ENCODE data around the gene FOXO1. TPM values are rescaled to one million over a fixed set of nuclear protein-coding genes. Genes with fewer than 3 reads are reported as not detected.
A peak's percentile ranks its signal among the peaks of the same experiment; 100 is the strongest.

The FOXO1 gene
- total RNA-seq, 2 experiments from 2014 or later = 34.2 to 34.5 TPM

- H3K4me3 Mint-ChIP-seq = peak overlapping the region; percentile 37
- CTCF ChIA-PET = interaction anchor here (0.7 to 1.6 kb wide), 2 partner anchors 53 to 72 kb away, joined by 3 to 4 read pairs; no protein-coding TSS in a partner anchor
- POLR2A ChIA-PET = interaction anchor here (0.9 to 3.9 kb wide), 5 partner anchors 11 to 64 kb away, joined by 3 to 20 read pairs (median 4); no protein-coding TSS in a partner anchor
- intact Hi-C loops (cut with micrococcal nuclease) = loop anchor here (1.0 to 5.0 kb wide), 6 partner anchors 14 to 572 kb away; no protein-coding TSS in a partner anchor
- no peaks in the 10 kb centered on the region for H3K9me3 Mint-ChIP-seq
- peak; percentile 27 for DNase-seq
- peak overlapping the region; percentile 85 for H3K27ac Mint-ChIP-seq
- H3K4me1 Mint-ChIP-seq (ENCODE audit: low read depth) = peaks cover 91% of the 10 kb centered on the region
- H3K27me3 Mint-ChIP-seq = no peaks in the 10 kb centered on the region
- no peaks in the 10 kb centered on the region for H3K36me3 Mint-ChIP-seq
Measured at GRCh38 chr13:40599747-40600146, 66.7 kb downstream of the FOXO1 start.

- peaks cover 90% of the 10 kb centered on the region for H3K4me1 Mint-ChIP-seq (ENCODE audit: low read depth)
- DNase-seq = peak; percentile 40
- CTCF ChIA-PET = interaction anchor here (0.6 to 1.6 kb wide), 3 partner anchors 54 to 136 kb away, joined by 3 to 4 read pairs (median 3); no protein-coding TSS in a partner anchor
- POLR2A ChIA-PET = interaction anchor here (2.0 to 3.9 kb wide), 2 partner anchors 15 to 65 kb away, joined by 6 to 20 read pairs; no protein-coding TSS in a partner anchor
- no peaks in the 10 kb centered on the region for H3K9me3 Mint-ChIP-seq
- intact Hi-C loops (cut with micrococcal nuclease) = loop anchor here (1.0 to 5.0 kb wide), 5 partner anchors 14 to 572 kb away; no protein-coding TSS in a partner anchor
- H3K36me3 Mint-ChIP-seq = no peaks in the 10 kb centered on the region
- no peaks in the 10 kb centered on the region for H3K27me3 Mint-ChIP-seq
- H3K4me3 Mint-ChIP-seq = peak overlapping the region; percentile 37
- peak overlapping the region; percentile 85 for H3K27ac Mint-ChIP-seq
Measured at GRCh38 chr13:40599124-40599523, 67.3 kb downstream of the FOXO1 start.

- H3K27ac Mint-ChIP-seq = peak overlapping the region; percentile 85
- H3K36me3 Mint-ChIP-seq = no peaks in the 10 kb centered on the region
- no peak overlapping the region for H3K4me3 Mint-ChIP-seq
- H3K9me3 Mint-ChIP-seq = no peaks in the 10 kb centered on the region
- no peaks in the 10 kb centered on the region for H3K27me3 Mint-ChIP-seq
- intact Hi-C loops (cut with micrococcal nuclease) = loop anchor here (1.0 to 5.0 kb wide), 5 partner anchors 80 to 571 kb away; no protein-coding TSS in a partner anchor
- no peak for DNase-seq
- ChIA-PET POLR2A (interaction anchor here (2.0 to 3.9 kb wide), 2 partner anchors 16 to 65 kb away, joined by 6 to 20 read pairs; no protein-coding TSS in a partner anchor), CTCF (interaction anchor here (0.6 to 1.6 kb wide), 2 partner anchors 54 to 136 kb away, joined by 3 to 4 read pairs; no protein-coding TSS in a partner anchor)
- H3K4me1 Mint-ChIP-seq (ENCODE audit: low read depth) = peaks cover 90% of the 10 kb centered on the region
Measured at GRCh38 chr13:40598569-40598968, 67.9 kb downstream of the FOXO1 start.

- ChIA-PET POLR2A (interaction anchor here (3.9 kb wide), 1 partner anchor 66 kb away, joined by 20 read pairs; no protein-coding TSS in a partner anchor), CTCF (interaction anchor here (0.7 kb wide), 1 partner anchor 88 kb away, joined by 3 read pairs; no protein-coding TSS in a partner anchor)
- DNase-seq = peak; percentile 24
- peak overlapping the region; percentile 39 for H3K4me3 Mint-ChIP-seq
- peak overlapping the region; percentile 85 for H3K27ac Mint-ChIP-seq
- H3K36me3 Mint-ChIP-seq = no peaks in the 10 kb centered on the region
- no peaks in the 10 kb centered on the region for H3K27me3 Mint-ChIP-seq
- intact Hi-C loops (cut with micrococcal nuclease) = loop anchor here (1.0 to 5.0 kb wide), 8 partner anchors 9 to 571 kb away; no protein-coding TSS in a partner anchor
- H3K9me3 Mint-ChIP-seq = no peaks in the 10 kb centered on the region
- H3K4me1 Mint-ChIP-seq (ENCODE audit: low read depth) = peaks cover 87% of the 10 kb centered on the region
Measured at GRCh38 chr13:40597735-40598365, 68.6 kb downstream of the FOXO1 start.

- Mint-ChIP-seq H3K4me1 (ENCODE audit: low read depth) (peaks cover 86% of the 10 kb centered on the region), H3K27ac (peak overlapping the region; percentile 85), H3K27me3 (no peaks in the 10 kb centered on the region), H3K9me3 (no peaks in the 10 kb centered on the region), H3K36me3 (no peaks in the 10 kb centered on the region), H3K4me3 (peak overlapping the region; percentile 38)
- ChIA-PET POLR2A (no interaction called here), CTCF (no interaction called here)
- intact Hi-C loops (cut with micrococcal nuclease) = loop anchor here (2.0 to 5.0 kb wide), 5 partner anchors 56 to 569 kb away; no protein-coding TSS in a partner anchor
- DNase-seq = peak; percentile 23
Measured at GRCh38 chr13:40596484-40596883, 70.0 kb downstream of the FOXO1 start.

GRCh38 chr13:40595693-40596092 lies 70.7 kb downstream of the FOXO1 start:
- intact Hi-C loops (cut with micrococcal nuclease) = loop anchor here (2.0 to 5.0 kb wide), 5 partner anchors 57 to 568 kb away; no protein-coding TSS in a partner anchor

GRCh38 chr13:40592035-40592434 lies 74.4 kb downstream of the FOXO1 start:
- Mint-ChIP-seq H3K4me3 (no peak overlapping the region), H3K27ac (peak overlapping the region; percentile 2), H3K27me3 (no peaks in the 10 kb centered on the region), H3K36me3 (no peaks in the 10 kb centered on the region), H3K4me1 (ENCODE audit: low read depth) (peaks cover 89% of the 10 kb centered on the region), H3K9me3 (no peaks in the 10 kb centered on the region)
- POLR2A ChIA-PET = interaction anchor here (1.3 kb wide), 1 partner anchor 53 kb away, joined by 3 read pairs; no protein-coding TSS in a partner anchor
- no peak for DNase-seq
- intact Hi-C loops (cut with micrococcal nuclease) = no loop called here
- CTCF ChIA-PET = no interaction called here

More at GRCh38 chr13:40595693-40596092, 70.7 kb downstream of the FOXO1 start:
- no peak for DNase-seq
- H3K27ac Mint-ChIP-seq = peak overlapping the region; percentile 13
- no peaks in the 10 kb centered on the region for H3K36me3 Mint-ChIP-seq
- H3K27me3 Mint-ChIP-seq = no peaks in the 10 kb centered on the region
- no peak overlapping the region for H3K4me3 Mint-ChIP-seq
- H3K4me1 Mint-ChIP-seq (ENCODE audit: low read depth) = peaks cover 89% of the 10 kb centered on the region
- H3K9me3 Mint-ChIP-seq = no peaks in the 10 kb centered on the region
- CTCF ChIA-PET = no interaction called here
- POLR2A ChIA-PET = no interaction called here

GRCh38 chr13:40591091-40591490 lies 75.3 kb downstream of the FOXO1 start:
- H3K27ac Mint-ChIP-seq = peak overlapping the region; percentile 64
- H3K4me1 Mint-ChIP-seq (ENCODE audit: low read depth) = peaks cover 89% of the 10 kb centered on the region
- intact Hi-C loops (cut with micrococcal nuclease) = no loop called here
- DNase-seq = no peak
- H3K9me3 Mint-ChIP-seq = no peaks in the 10 kb centered on the region
- POLR2A ChIA-PET = interaction anchor here (1.0 kb wide), 1 partner anchor 75 kb away, joined by 3 read pairs; no protein-coding TSS in a partner anchor
- no peaks in the 10 kb centered on the region for H3K36me3 Mint-ChIP-seq
- no peak overlapping the region for H3K4me3 Mint-ChIP-seq
- CTCF ChIA-PET = interaction anchor here (0.6 kb wide), 1 partner anchor 609 kb away, joined by 5 read pairs; no protein-coding TSS in a partner anchor
- H3K27me3 Mint-ChIP-seq = no peaks in the 10 kb centered on the region

- intact Hi-C loops (cut with micrococcal nuclease) = no loop called here
- DNase-seq = no peak
- Mint-ChIP-seq H3K36me3 (peaks cover under 1% of the 10 kb centered on the region), H3K27ac (peak overlapping the region; percentile 64), H3K27me3 (no peaks in the 10 kb centered on the region), H3K4me3 (peak overlapping the region; percentile 20), H3K9me3 (no peaks in the 10 kb centered on the region), H3K4me1 (ENCODE audit: low read depth) (peaks cover 89% of the 10 kb centered on the region)
- POLR2A ChIA-PET = interaction anchor here (1.0 kb wide), 1 partner anchor 75 kb away, joined by 3 read pairs; no protein-coding TSS in a partner anchor
- CTCF ChIA-PET = interaction anchor here (0.6 kb wide), 1 partner anchor 608 kb away, joined by 5 read pairs; no protein-coding TSS in a partner anchor
Measured at GRCh38 chr13:40590112-40590862, 76.2 kb downstream of the FOXO1 start.

- no peaks in the 10 kb centered on the region for H3K9me3 Mint-ChIP-seq
- POLR2A ChIA-PET = no interaction called here
- peaks cover 2% of the 10 kb centered on the region for H3K36me3 Mint-ChIP-seq
- intact Hi-C loops (cut with micrococcal nuclease) = loop anchor here (1.0 kb wide), 1 partner anchor 8 kb away; no protein-coding TSS in a partner anchor
- H3K4me1 Mint-ChIP-seq (ENCODE audit: low read depth) = peaks cover 94% of the 10 kb centered on the region
- no peak overlapping the region for H3K4me3 Mint-ChIP-seq
- DNase-seq = peak; percentile 32
- CTCF ChIA-PET = no interaction called here
- peak overlapping the region; percentile 61 for H3K27ac Mint-ChIP-seq
- H3K27me3 Mint-ChIP-seq = no peaks in the 10 kb centered on the region
Measured at GRCh38 chr13:40589285-40590109, 76.9 kb downstream of the FOXO1 start.

GRCh38 chr13:40588101-40588500 lies 78.3 kb downstream of the FOXO1 start:
- H3K9me3 Mint-ChIP-seq = peaks cover 8% of the 10 kb centered on the region
- H3K36me3 Mint-ChIP-seq = peaks cover 10% of the 10 kb centered on the region
- peaks cover 91% of the 10 kb centered on the region for H3K4me1 Mint-ChIP-seq (ENCODE audit: low read depth)
- H3K4me3 Mint-ChIP-seq = no peak overlapping the region
- no peak for DNase-seq
- ChIA-PET POLR2A (no interaction called here), CTCF (no interaction called here)
- H3K27me3 Mint-ChIP-seq = no peaks in the 10 kb centered on the region
- intact Hi-C loops (cut with micrococcal nuclease) = no loop called here
- H3K27ac Mint-ChIP-seq = no peak overlapping the region

Data from activated CD4-positive, alpha-beta memory T cell treated with anti-CD3 and anti-CD28 coated beads for 36 hours (primary cell).